ENCODE measurements around the gene HOXA13.

HOXA13 gene

GRCh38 chr7:27145165-27145913, 54.6 kb downstream of the HOXA13 start:
- Histone ChIP-seq H3K27me3 (ENCODE audit: control insufficient read depth, insufficient read depth, low read length) (peaks cover 99% of the 10 kb centered on the region), H3K4me1 (ENCODE audit: control insufficient read depth, insufficient read depth, low read length) (no peaks in the 10 kb centered on the region), H3K9me3 (ENCODE audit: control insufficient read depth, insufficient read depth, low read length) (no peaks in the 10 kb centered on the region), H3K9ac (ENCODE audit: low read depth, low read length) (no peak overlapping the region), H3K36me3 (ENCODE audit: control insufficient read depth, insufficient read depth, low read length) (no peaks in the 10 kb centered on the region), H3K4me3 (ENCODE audit: low read depth, low read length) (peak overlapping the region; percentile 26)

- no peaks in the 10 kb centered on the region for H3K9me3 ChIP-seq (ENCODE audit: control insufficient read depth, insufficient read depth, low read length)
- peaks cover 99% of the 10 kb centered on the region for H3K27me3 ChIP-seq (ENCODE audit: control insufficient read depth, insufficient read depth, low read length)
- H3K4me1 ChIP-seq (ENCODE audit: control insufficient read depth, insufficient read depth, low read length) = no peaks in the 10 kb centered on the region
- peak overlapping the region; percentile 18 for H3K4me3 ChIP-seq (ENCODE audit: low read depth, low read length)
- H3K36me3 ChIP-seq (ENCODE audit: control insufficient read depth, insufficient read depth, low read length) = no peaks in the 10 kb centered on the region
- no peak overlapping the region for H3K9ac ChIP-seq (ENCODE audit: low read depth, low read length)
These were observed 55.1 kb downstream of the HOXA13 start for GRCh38 chr7:27144781-27145164.
